ENCODE data around the gene CDHR4. TPM values are rescaled to one million over a fixed set of nuclear protein-coding genes. Genes with fewer than 3 reads are reported as not detected.
"Not testable (repeated sequence)": the region's sequence is repeated elsewhere in the genome, so short reads cannot be mapped to it uniquely, and the experiment has no call there.

The CDHR4 gene
- total and polyA plus RNA-seq, 2 of the 8 experiments (the other 6 are each of a cell fraction or from before 2014, with no cell fraction given) = 0.50 to 0.60 TPM

GRCh38 chr3:49782277-49782676 lies 17.4 kb downstream of the CDHR4 start:
- H3K4me1 ChIP-seq (replicated peaks in 1 of 4; ENCODE audit: control insufficient read depth in 3 of 4, insufficient read depth in 4 of 4, low read length in 3 of 4); H3K23ac ChIP-seq (ENCODE audit: insufficient read length); H3K4me2 ChIP-seq (ENCODE audit: insufficient read depth in 1 of 2, low read depth in 2 of 2, low read length in 2 of 2); H4K5ac ChIP-seq (ENCODE audit: insufficient read length, low read depth, low read length); H2BK12ac ChIP-seq (ENCODE audit: low read depth, low read length); H3K56ac ChIP-seq (replicated peaks; ENCODE audit: insufficient read length, low read depth, low read length); H2BK15ac ChIP-seq (ENCODE audit: low read length); H3K27me3 ChIP-seq (replicated peaks in 1 of 4; ENCODE audit: control insufficient read depth in 3 of 4, extremely low read depth in 1 of 4, insufficient read depth in 3 of 4, low read length in 3 of 4); H4K91ac ChIP-seq (replicated peaks; ENCODE audit: insufficient read length, low read length); H4K8ac ChIP-seq (ENCODE audit: extremely low read depth, insufficient read depth, low read length); H3K27ac ChIP-seq (ENCODE audit: low read depth, low read length); H3K4ac ChIP-seq (replicated peaks; ENCODE audit: insufficient read length, low read depth, low read length); H3K4me3 ChIP-seq (ENCODE audit: extremely low read depth in 1 of 4, insufficient read depth in 2 of 4, low read depth in 3 of 4, low read length in 4 of 4); H3K23me2 ChIP-seq (ENCODE audit: low read depth, low read length); FAIRE-seq; H3K18ac ChIP-seq (ENCODE audit: extremely low read depth, low read length); H2BK5ac ChIP-seq (ENCODE audit: low read depth, low read length); DNase-seq (ENCODE audit: low read depth in 1 of 2, low spot score in 2 of 2); H3K9ac ChIP-seq (replicated peaks in 1 of 4; ENCODE audit: extremely low read depth in 1 of 4, low read depth in 3 of 4, low read length in 3 of 4); H3K14ac ChIP-seq (ENCODE audit: insufficient read length); H2AK5ac ChIP-seq (ENCODE audit: low read depth, low read length); H2AFZ ChIP-seq (ENCODE audit: low read length); H3K9me3 ChIP-seq (ENCODE audit: insufficient read depth in 2 of 2, low read depth in 1 of 2, low read length in 1 of 2); H2BK20ac ChIP-seq (ENCODE audit: low read length); H2BK120ac ChIP-seq (replicated peaks; ENCODE audit: low read depth, low read length); H4K20me1 ChIP-seq (replicated peaks in 1 of 2; ENCODE audit: control insufficient read depth in 1 of 2, insufficient read depth in 2 of 2, low read length in 2 of 2): not testable (repeated sequence)
- H3K36me3 ChIP-seq (ENCODE audit: control insufficient read depth in 2 of 4, insufficient read depth in 4 of 4, low read length in 3 of 4) = peaks cover 0 to 13% (median 3%) of the 10 kb centered on the region in 4 experiments; a peak in 5 of 8 replicates
- CTCF ChIA-PET (ENCODE audit: partially characterized antibody) = interaction anchor here (0.7 to 1.9 kb wide), 3 partner anchors 36 to 476 kb away, joined by 3 to 5 read pairs (median 4); no protein-coding TSS in a partner anchor
- POLR2A ChIA-PET (ENCODE audit: partially characterized antibody) = interaction anchor here (0.7 to 1.2 kb wide), 2 partner anchors 8 to 12 kb away, joined by 3 read pairs; no protein-coding TSS in a partner anchor
- 88% methylated on average over 9 of the region's 9 CpGs; no CpG with 5 or more reads in 1 of the 2 experiments for WGBS, 2 experiments (ENCODE audit: extremely low coverage in 1 of 2, insufficient coverage in 1 of 2, insufficient read length in 1 of 2, insufficient replicate concordance in 2 of 2, low coverage in 1 of 2, low lambda C conversion rate in 2 of 2, missing lambda C conversion rate in 1 of 2)
- peaks cover 20% of the 10 kb centered on the region for H3K79me1 ChIP-seq (ENCODE audit: low read depth, low read length)
- H3K79me2 ChIP-seq (ENCODE audit: control insufficient read depth in 1 of 2, insufficient read depth in 2 of 2, low read length in 2 of 2) = peaks cover 0 to 68% of the 10 kb centered on the region in 2 experiments; a peak in 3 of 4 replicates
